IMR-90 (cell line): ENCODE measurements around the gene PDLIM5. TPM values are rescaled to one million over a fixed set of nuclear protein-coding genes. Genes with fewer than 3 reads are reported as not detected.

ENCODE experiments used
- ATAC-seq: fragments of 200-7000 bp; cut with Tn5 transposase; 2 replicates; pipeline ENCODE4 v1.9.1; 2020; ENCODE audit warnings: low read depth, mild to moderate bottlenecking, moderate library complexity
- BruUV-seq: library from RNA; stranded (reverse); fragments of 400-500 nt; replicated peaks from 2 replicates; lab custom pipeline; 2021; lab: Mats Ljungman, UMichigan
- CTCF ChIA-PET: fragments of 300-600 bp; formaldehyde crosslinking; extraction: SDS; loops from one replicate; lab custom pipeline; 2021; ENCODE audit warnings: antibody characterized with exemption; lab: Yijun Ruan, JAX
- POLR2A ChIA-PET: fragments of 300-600 bp; sonication (Branson Sonifier 250); formaldehyde crosslinking; loops from one replicate; lab custom pipeline; 2022; ENCODE audit warnings: antibody characterized with exemption; ENCODE audit not compliant: unreplicated experiment; lab: Charles Lee
- DNase-seq: peaks from one replicate; pipeline ENCODE4 v3.0.0; 2013
- H2AFZ ChIP-seq: replicated peaks from 2 replicates; pipeline ENCODE3; 2013; ENCODE audit warnings: low read length, mild to moderate bottlenecking; ENCODE audit not compliant: poor library complexity
- H2AK5ac ChIP-seq: 2 replicates; pipeline ENCODE4 v1.6.1; 2013; ENCODE audit warnings: low read depth, low read length, inconsistent platforms
- H2AK9ac ChIP-seq: replicated peaks from 2 replicates; pipeline ENCODE3; 2013; ENCODE audit warnings: mild to moderate bottlenecking, low read depth, low read length, moderate library complexity; ENCODE audit not compliant: poor library complexity
- H2BK120ac ChIP-seq: 2 replicates; pipeline ENCODE4 v1.6.1; 2013; ENCODE audit warnings: low read depth, low read length, inconsistent platforms
- H2BK15ac ChIP-seq: 3 replicates; pipeline ENCODE4 v1.6.1; 2013; ENCODE audit warnings: low read depth, low read length, inconsistent platforms
- H2BK20ac ChIP-seq: 2 replicates; pipeline ENCODE4 v1.6.1; 2013; ENCODE audit warnings: low read depth, mild to moderate bottlenecking, inconsistent platforms, low read length, moderate library complexity
- H2BK5ac ChIP-seq: 2 replicates; pipeline ENCODE4 v1.6.1; 2013; ENCODE audit warnings: mild to moderate bottlenecking, low read depth, low read length, inconsistent platforms; ENCODE audit not compliant: poor library complexity, severe bottlenecking
- H3K14ac ChIP-seq: replicated peaks from 2 replicates; pipeline ENCODE4 v1.6.1; 2013; ENCODE audit warnings: low read depth, low read length, inconsistent platforms
- H3K18ac ChIP-seq: 2 replicates; pipeline ENCODE4 v1.6.1; 2013; ENCODE audit warnings: low read depth, low read length, control low read depth
- H3K23ac ChIP-seq: 2 replicates; pipeline ENCODE4 v1.6.1; 2013; ENCODE audit warnings: low read depth, low read length, inconsistent platforms
- H3K27ac ChIP-seq: 2 replicates; pipeline ENCODE4 v1.5.1; 2013; ENCODE audit warnings: mild to moderate bottlenecking, control low read depth, low read length; ENCODE audit not compliant: insufficient read depth
- H3K27me3 ChIP-seq: 2 replicates; pipeline ENCODE4 v1.6.1; 2013; ENCODE audit warnings: low read length; ENCODE audit not compliant: control insufficient read depth, insufficient read depth
- H3K36me3 ChIP-seq: 2 replicates; pipeline ENCODE4 v1.6.1; 2013; ENCODE audit warnings: low read length, mixed read lengths; ENCODE audit not compliant: control insufficient read depth, insufficient read depth
- H3K4ac ChIP-seq: 2 replicates; pipeline ENCODE4 v1.6.1; 2013; ENCODE audit warnings: low read depth, low read length, inconsistent platforms
- H3K4me1 ChIP-seq: 2 replicates; pipeline ENCODE4 v1.6.1; 2013; ENCODE audit warnings: low read length, mixed read lengths; ENCODE audit not compliant: control insufficient read depth, insufficient read depth
- H3K4me2 ChIP-seq: 2 replicates; pipeline ENCODE4 v1.6.1; 2013; ENCODE audit warnings: low read depth, mild to moderate bottlenecking, control low read depth, low read length, moderate library complexity
- H3K4me3 ChIP-seq: 2 replicates; pipeline ENCODE4 v1.5.1; 2013; ENCODE audit warnings: low read depth, mild to moderate bottlenecking, control low read depth, low read length, moderate library complexity; ENCODE audit not compliant: insufficient read depth
- H3K56ac ChIP-seq: 2 replicates; pipeline ENCODE4 v1.6.1; 2013; ENCODE audit warnings: low read length, inconsistent platforms; ENCODE audit not compliant: insufficient read depth; ENCODE audit errors: extremely low read depth
- H3K79me1 ChIP-seq, 2 experiments: 2 replicates each; pipeline ENCODE4 v1.6.1; 2013; ENCODE audit warnings: low read length in 2 of 2, inconsistent platforms in 1 of 2, low read depth in 1 of 2
- H3K9ac ChIP-seq: 2 replicates; pipeline ENCODE4 v1.6.1; 2013; ENCODE audit warnings: low read depth, low read length, control low read depth
- H3K9me1 ChIP-seq: 2 replicates; pipeline ENCODE4 v1.6.1; 2013; ENCODE audit warnings: low read length, inconsistent platforms; ENCODE audit not compliant: insufficient read depth
- H3K9me3 ChIP-seq: 2 replicates; pipeline ENCODE4 v1.6.1; 2013; ENCODE audit warnings: low read length; ENCODE audit not compliant: control insufficient read depth, insufficient read depth
- H4K20me1 ChIP-seq: 2 replicates; pipeline ENCODE4 v1.6.1; 2013; ENCODE audit warnings: low read length, inconsistent platforms; ENCODE audit not compliant: insufficient read depth
- H4K5ac ChIP-seq: 2 replicates; pipeline ENCODE4 v1.6.1; 2013; ENCODE audit warnings: mild to moderate bottlenecking, low read depth, low read length, control low read depth
- H4K8ac ChIP-seq, 2 experiments: 2 replicates each; pipeline ENCODE4 v1.6.1; 2013; ENCODE audit warnings: low read depth in 2 of 2, low read length in 2 of 2, control low read depth in 1 of 2, inconsistent platforms in 1 of 2
- H4K91ac ChIP-seq: 2 replicates; pipeline ENCODE4 v1.6.1; 2013; ENCODE audit warnings: low read depth, low read length, inconsistent platforms; ENCODE audit not compliant: insufficient read depth
- BHLHE40 ChIP-seq: fragments of 150-350 bp; IDR thresholded peaks from 2 replicates; pipeline ENCODE4 v1.6.1; 2016; ENCODE audit warnings: mild to moderate bottlenecking, low read depth, low read length
- CEBPB ChIP-seq: IDR thresholded peaks from 2 replicates; pipeline ENCODE4 v1.6.1; 2012; ENCODE audit warnings: low read depth, low read length, improper control_type of control experiment
- CHD1 ChIP-seq: IDR thresholded peaks from 2 replicates; pipeline ENCODE4 v1.6.1; 2012; ENCODE audit warnings: low read depth, low read length, improper control_type of control experiment
- FOS ChIP-seq: fragments of 150-350 bp; IDR thresholded peaks from 2 replicates; pipeline ENCODE4 v1.6.1; 2016; ENCODE audit warnings: low read depth, low read length
- MAFK ChIP-seq: IDR thresholded peaks from 2 replicates; pipeline ENCODE4 v1.6.1; 2012; ENCODE audit warnings: low read depth, low read length, improper control_type of control experiment
- MAZ ChIP-seq: IDR thresholded peaks from 2 replicates; pipeline ENCODE4 v1.6.1; 2012; ENCODE audit warnings: low read depth, mild to moderate bottlenecking, low read length, improper control_type of control experiment, moderate library complexity, borderline replicate concordance
- MXI1 ChIP-seq: IDR thresholded peaks from 2 replicates; pipeline ENCODE4 v1.6.1; 2012; ENCODE audit warnings: low read depth, mild to moderate bottlenecking, low read length, moderate library complexity, borderline replicate concordance
- NFE2L2 ChIP-seq: fragments of 150-350 bp; IDR thresholded peaks from 2 replicates; pipeline ENCODE4 v1.6.1; 2016; ENCODE audit warnings: low read depth, mild to moderate bottlenecking, low read length
- POLR2A ChIP-seq: IDR thresholded peaks from 2 replicates; pipeline ENCODE4 v1.6.1; 2012; ENCODE audit warnings: mild to moderate bottlenecking, low read depth, low read length
- RAD21 ChIP-seq: IDR thresholded peaks from 2 replicates; pipeline ENCODE4 v1.6.1; 2012; ENCODE audit warnings: low read length, improper control_type of control experiment
- RCOR1 ChIP-seq: IDR thresholded peaks from 2 replicates; pipeline ENCODE4 v1.6.1; 2012; ENCODE audit warnings: mild to moderate bottlenecking, low read length, improper control_type of control experiment; ENCODE audit not compliant: insufficient replicate concordance
- RFX5 ChIP-seq: IDR thresholded peaks from 2 replicates; pipeline ENCODE4 v1.8.0; 2012; ENCODE audit warnings: low read depth, mild to moderate bottlenecking, low read length, moderate library complexity
- SMC3 ChIP-seq: fragments of 150-350 bp; IDR thresholded peaks from 2 replicates; pipeline ENCODE4 v1.6.1; 2016; ENCODE audit warnings: low read depth, mild to moderate bottlenecking, antibody characterized with exemption, low read length, moderate library complexity
- WGBS, 2 experiments: methylation state at CpG; one replicate each; pipeline versions ENCODE4 v1.1.5 to v1.1.7; 2013; ENCODE audit warnings: missing lambda C conversion rate in 2 of 2; ENCODE audit not compliant: insufficient read length in 1 of 2; ENCODE audit errors: extremely low coverage in 2 of 2; 5-methylcytosine and 5-hydroxymethylcytosine counted together
- dilution Hi-C: fragments of 300-500 bp; cut with HindIII; formaldehyde crosslinking; loops from one replicate; pipeline ENCODE4 v1.14.3; 2018; ENCODE audit warnings: low sequenced_read_pairs; ENCODE audit not compliant: unreplicated experiment
- in situ Hi-C: fragments of 300-500 bp; cut with MboI; formaldehyde crosslinking; loops from 3 replicates; pipeline ENCODE4 v1.14.3; 2019; ENCODE audit warnings: low sequenced_read_pairs, inconsistent platforms, mixed read lengths
- intact Hi-C: fragments of 100-400 bp; cut with micrococcal nuclease; formaldehyde crosslinking; loops from 2 replicates; pipeline ENCODE4 v1.10.0; 2022
- polyA plus RNA-seq, 3 experiments: library from polyadenylated mRNA; depleted of rRNA; stranded (reverse); fragments of >200 nt; gene quantifications; 2 replicates each; pipeline ENCODE4 v1.2.3, GENCODE V29; 2012; ENCODE audit warnings: low replicate concordance in 1 of 3
- total RNA-seq: library from RNA; depleted of rRNA; stranded (reverse); fragments of >200 nt; gene quantifications from 2 replicates; pipeline ENCODE4 v1.2.3, GENCODE V29; 2012
- TF ChIP-seq, protein P1 (sequence below): conservative IDR thresholded peaks from 2 replicates; pipeline ENCODE4 v1.5.1; 2012; ENCODE audit warnings: mild to moderate bottlenecking, low read depth, low read length, improper control_type of control experiment
- TF ChIP-seq, protein P2 (sequence below): fragments of 150-350 bp; IDR thresholded peaks from 2 replicates; pipeline ENCODE4 v1.6.1; 2016; ENCODE audit warnings: low read depth, mild to moderate bottlenecking, low read length, moderate library complexity, borderline replicate concordance
- TF ChIP-seq, protein P3 (sequence below): fragments of 150-350 bp; IDR thresholded peaks from 2 replicates; pipeline ENCODE4 v1.6.1; 2017; ENCODE audit warnings: mild to moderate bottlenecking, antibody characterized with exemption, low read length, low read depth

PDLIM5 gene
- total and polyA plus RNA-seq, 2 of the 4 experiments (the other 2 are of a cell fraction): 96.5 to 188 TPM

DNA sequence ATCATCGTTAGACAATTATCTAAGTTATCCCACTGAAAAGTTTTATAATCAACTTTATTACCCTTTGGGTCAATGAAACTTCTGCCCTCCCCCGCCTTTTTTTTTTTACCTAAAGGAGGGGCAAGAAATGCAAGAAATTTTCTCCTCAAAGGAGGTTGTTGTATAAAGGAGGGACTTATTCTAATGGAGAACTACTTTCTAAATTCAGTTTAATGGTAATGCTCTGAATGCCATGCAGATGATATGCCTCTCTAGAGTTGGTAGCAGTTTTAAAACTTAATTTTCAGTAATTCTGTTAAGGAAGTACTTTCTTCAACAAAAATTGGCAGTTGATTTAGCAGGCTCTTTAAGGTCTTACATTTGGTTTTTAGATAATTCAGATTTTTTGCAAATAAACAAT lies 23.3 kb downstream of the PDLIM5 start:
- H4K20me1 ChIP-seq: peaks cover 14% of the 10 kb centered on the region
- in situ Hi-C loops: no loop called here
- no peak for ATAC-seq
- no peak overlapping the region for H3K27ac ChIP-seq
- H2AK9ac ChIP-seq: no peak overlapping the region
- CTCF ChIA-PET: no interaction called here
- no TSS peak for BruUV-seq
- POLR2A ChIA-PET: no interaction called here
- H4K8ac ChIP-seq: no peak overlapping the region
- no peak overlapping the region for H3K56ac ChIP-seq
- H3K9me1 ChIP-seq: peaks cover 5% of the 10 kb centered on the region; the same call in 1 of the 2 replicates
- H3K9ac ChIP-seq: no peak overlapping the region
- no peak overlapping the region for H4K5ac ChIP-seq
- no peak overlapping the region for H3K4me3 ChIP-seq
- DNase-seq: no peak
- H3K9me3 ChIP-seq: no peaks in the 10 kb centered on the region
- no peak overlapping the region for H2BK120ac ChIP-seq
- TF ChIP-seq, protein P1, sequence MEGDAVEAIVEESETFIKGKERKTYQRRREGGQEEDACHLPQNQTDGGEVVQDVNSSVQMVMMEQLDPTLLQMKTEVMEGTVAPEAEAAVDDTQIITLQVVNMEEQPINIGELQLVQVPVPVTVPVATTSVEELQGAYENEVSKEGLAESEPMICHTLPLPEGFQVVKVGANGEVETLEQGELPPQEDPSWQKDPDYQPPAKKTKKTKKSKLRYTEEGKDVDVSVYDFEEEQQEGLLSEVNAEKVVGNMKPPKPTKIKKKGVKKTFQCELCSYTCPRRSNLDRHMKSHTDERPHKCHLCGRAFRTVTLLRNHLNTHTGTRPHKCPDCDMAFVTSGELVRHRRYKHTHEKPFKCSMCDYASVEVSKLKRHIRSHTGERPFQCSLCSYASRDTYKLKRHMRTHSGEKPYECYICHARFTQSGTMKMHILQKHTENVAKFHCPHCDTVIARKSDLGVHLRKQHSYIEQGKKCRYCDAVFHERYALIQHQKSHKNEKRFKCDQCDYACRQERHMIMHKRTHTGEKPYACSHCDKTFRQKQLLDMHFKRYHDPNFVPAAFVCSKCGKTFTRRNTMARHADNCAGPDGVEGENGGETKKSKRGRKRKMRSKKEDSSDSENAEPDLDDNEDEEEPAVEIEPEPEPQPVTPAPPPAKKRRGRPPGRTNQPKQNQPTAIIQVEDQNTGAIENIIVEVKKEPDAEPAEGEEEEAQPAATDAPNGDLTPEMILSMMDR: no peak
- TF ChIP-seq BHLHE40 (no peak), FOS (no peak), MXI1 (no peak), MAFK (no peak), RAD21 (no peak), POLR2A (no peak), MAZ (no peak), NFE2L2 (no peak), CHD1 (no peak), RFX5 (no peak), CEBPB (no peak), SMC3 (no peak), RCOR1 (no peak)
- TF ChIP-seq, protein P2, sequence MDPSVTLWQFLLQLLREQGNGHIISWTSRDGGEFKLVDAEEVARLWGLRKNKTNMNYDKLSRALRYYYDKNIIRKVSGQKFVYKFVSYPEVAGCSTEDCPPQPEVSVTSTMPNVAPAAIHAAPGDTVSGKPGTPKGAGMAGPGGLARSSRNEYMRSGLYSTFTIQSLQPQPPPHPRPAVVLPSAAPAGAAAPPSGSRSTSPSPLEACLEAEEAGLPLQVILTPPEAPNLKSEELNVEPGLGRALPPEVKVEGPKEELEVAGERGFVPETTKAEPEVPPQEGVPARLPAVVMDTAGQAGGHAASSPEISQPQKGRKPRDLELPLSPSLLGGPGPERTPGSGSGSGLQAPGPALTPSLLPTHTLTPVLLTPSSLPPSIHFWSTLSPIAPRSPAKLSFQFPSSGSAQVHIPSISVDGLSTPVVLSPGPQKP: no peak
- TF ChIP-seq, protein P3, sequence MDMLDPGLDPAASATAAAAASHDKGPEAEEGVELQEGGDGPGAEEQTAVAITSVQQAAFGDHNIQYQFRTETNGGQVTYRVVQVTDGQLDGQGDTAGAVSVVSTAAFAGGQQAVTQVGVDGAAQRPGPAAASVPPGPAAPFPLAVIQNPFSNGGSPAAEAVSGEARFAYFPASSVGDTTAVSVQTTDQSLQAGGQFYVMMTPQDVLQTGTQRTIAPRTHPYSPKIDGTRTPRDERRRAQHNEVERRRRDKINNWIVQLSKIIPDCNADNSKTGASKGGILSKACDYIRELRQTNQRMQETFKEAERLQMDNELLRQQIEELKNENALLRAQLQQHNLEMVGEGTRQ: no peak
- no peak overlapping the region for H2BK20ac ChIP-seq
- H2BK5ac ChIP-seq: no peak overlapping the region
- peaks cover 19 to 50% of the 10 kb centered on the region in 2 experiments for H3K79me1 ChIP-seq
- dilution Hi-C loops: no loop called here
- no peak overlapping the region for H3K4ac ChIP-seq
- no peak overlapping the region for H3K14ac ChIP-seq
- H2BK15ac ChIP-seq: no peak overlapping the region
- no CpG with 5 or more reads among the region's 2 CpGs for WGBS, 2 experiments
- no peak overlapping the region for H3K23ac ChIP-seq
- H4K91ac ChIP-seq: no peak overlapping the region
- H3K4me2 ChIP-seq: no peak overlapping the region
- peaks cover 7% of the 10 kb centered on the region for H3K4me1 ChIP-seq
- H3K27me3 ChIP-seq: no peaks in the 10 kb centered on the region
- H2AFZ ChIP-seq: no peak overlapping the region
- no peaks in the 10 kb centered on the region for H3K36me3 ChIP-seq
- intact Hi-C loops: no loop called here
- no peak overlapping the region for H2AK5ac ChIP-seq
- no peak overlapping the region for H3K18ac ChIP-seq
